HG03520 (cell line): ENCODE results near the gene MTOR.
"Not testable (repeated sequence)": the region's sequence is repeated elsewhere in the genome, so short reads cannot be mapped to it uniquely, and the experiment has no call there.

ENCODE experiments used
- ATAC-seq: cut with Tn5 transposase; IDR thresholded peaks from one replicate; pipeline ENCODE4 v1.9.1; 2021; ENCODE audit warnings: mild to moderate bottlenecking, moderate library complexity; ENCODE audit not compliant: unreplicated experiment

Gene MTOR

DNA sequence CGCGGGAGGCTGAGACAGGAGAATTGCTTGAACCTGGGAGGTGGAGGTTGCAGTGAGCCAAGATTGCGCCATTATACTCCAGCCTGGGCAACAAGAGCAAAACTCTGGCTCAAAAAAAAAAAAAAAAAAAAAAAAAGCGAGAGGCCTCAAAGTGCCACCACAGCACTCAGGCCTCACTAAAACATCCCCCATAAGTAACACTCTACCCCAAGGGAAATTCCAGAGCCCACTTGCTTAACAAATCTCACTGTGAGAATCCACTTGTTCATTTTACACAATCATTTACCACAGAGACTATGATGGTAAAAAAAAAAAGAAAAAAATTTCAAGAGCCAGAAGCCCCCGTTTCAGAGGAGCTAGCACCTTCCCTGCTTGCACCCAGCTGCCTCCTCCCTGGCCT, 136.4 kb downstream of the MTOR start:
- ATAC-seq = no peak

DNA sequence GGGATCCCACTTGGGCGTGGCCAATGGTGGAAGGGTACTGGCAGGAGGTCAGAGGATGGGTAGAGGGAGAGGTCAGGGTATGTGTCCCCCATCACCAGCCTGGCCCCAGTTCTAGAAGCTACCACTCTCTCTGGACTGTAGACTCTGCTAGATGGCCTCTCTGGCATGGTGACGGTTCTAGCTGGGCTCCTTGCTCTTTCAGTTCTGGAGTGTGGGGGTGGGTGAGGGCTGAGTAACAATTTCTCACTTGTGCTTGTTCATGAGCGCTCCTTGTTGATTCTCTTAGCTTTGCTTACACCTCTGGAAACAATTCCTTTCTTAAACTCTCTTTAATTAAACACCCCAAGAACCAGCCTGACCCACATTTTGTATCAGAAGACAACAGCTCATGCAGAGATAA, 137.4 kb downstream of the MTOR start:
- ATAC-seq = no peak

GRCh38 chr1:11116318-11116717, 146.0 kb downstream of the MTOR start:
- no peak for ATAC-seq

DNA sequence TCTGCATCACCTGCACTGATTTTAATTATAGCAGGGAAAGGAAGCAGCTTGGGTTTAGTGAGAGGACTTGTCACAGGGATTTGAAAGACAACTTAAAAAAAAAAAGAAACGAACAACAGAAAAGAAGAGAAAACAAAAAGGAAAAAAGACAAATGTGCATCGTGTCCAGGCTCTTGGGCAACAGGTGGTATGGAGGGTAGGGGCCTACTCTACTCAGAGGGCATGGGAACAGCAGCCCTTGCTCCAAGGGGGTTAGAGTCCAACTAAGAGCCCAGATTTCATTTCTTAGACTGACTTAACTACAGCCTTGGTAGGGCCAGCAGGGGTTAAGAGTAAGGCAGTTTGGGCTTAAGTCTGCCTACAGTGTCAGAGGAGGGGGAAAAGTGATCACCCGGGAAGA, 147.4 kb downstream of the MTOR start:
- ATAC-seq = no peak

DNA sequence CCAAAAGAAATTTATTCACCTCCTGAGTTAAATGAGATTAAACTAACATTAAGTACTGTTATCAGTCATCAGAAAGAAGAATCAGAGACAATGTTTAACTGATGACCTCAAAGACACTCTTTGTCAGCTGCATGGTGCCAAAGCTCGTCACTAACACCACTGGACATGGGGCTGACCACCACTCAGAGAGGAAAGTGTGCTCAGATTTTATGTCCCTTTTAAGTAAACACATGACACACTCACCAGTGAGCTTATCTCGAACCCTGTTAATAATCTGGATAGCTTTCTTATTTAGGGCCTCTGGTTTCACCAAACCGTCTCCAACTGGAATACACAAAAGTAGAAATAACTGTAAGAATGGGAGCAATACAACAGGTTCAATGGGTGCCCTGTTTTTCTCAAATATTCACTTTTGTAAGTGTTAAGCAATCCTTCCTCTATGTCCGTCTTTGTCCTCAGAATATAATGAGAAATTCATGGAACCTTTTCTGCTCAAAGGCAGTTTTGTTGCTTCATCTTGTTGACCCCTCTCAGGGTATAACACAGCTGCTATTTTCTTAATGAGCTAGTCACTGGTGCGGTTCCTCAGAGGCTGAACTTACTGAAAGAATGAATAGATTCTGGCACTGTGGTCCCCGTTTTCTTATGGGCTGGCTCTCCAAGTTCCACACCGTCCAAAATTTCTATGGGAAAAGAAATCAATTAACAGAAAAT, 153.1 kb downstream of the MTOR start:
- ATAC-seq = no peak

DNA sequence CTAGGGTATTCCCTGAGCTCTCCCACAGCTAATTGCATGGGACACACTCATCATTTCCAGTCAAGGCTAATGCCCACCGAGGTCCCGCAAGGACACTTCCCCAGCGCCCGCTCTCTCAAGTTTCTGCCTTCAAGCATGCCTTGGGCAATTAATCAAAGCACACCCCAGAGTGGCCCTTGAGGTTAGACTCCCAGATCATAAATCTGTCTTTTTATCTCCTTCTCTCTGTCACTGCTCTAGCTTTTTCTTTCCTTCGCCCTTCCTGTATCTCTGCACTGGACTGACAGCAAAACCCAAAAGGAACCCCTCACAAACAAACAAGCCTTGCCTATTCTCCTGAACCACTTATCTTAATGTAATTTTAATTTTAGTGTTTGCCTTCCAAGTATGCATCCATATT, 154.8 kb downstream of the MTOR start:
- no peak for ATAC-seq

DNA sequence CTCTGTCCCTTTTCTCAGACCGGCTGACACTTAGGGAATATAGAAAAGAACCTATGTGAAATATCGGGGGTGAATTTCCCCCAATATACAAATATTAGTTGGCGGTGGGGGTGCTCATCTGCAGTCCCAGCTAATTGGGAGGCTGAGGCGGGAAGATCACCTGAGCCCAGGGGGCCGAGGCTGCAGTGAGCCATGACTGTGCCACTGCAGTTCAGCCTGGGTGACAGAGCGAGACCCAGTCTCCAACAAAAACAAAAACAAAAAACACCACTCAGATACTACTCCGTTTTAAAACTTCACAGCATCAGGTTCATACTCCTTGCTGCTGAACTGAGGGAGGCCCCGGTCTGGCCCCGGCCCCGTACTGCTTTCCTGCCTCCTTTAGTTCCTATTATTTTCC, 156.8 kb downstream of the MTOR start:
- ATAC-seq = no peak

DNA sequence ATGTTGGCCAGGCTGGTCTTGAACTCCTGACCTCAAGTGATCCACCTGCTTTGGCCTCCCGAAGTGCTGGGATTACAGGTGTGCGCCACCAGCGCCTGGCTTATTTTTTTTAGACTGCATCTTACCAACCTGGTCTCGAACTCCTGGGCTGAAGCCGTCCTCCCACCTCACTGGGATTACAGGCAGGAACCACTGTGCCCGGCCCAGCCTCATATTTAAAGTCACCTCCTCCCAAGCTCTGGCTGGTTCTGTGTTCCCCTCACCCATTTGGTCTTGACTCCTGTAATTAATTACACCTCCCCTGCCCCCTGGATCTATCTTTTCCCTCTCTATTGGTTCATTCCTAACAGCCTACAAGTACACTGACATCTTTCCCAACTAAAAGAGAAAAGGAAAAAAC, 161.0 kb downstream of the MTOR start:
- no peak for ATAC-seq

DNA sequence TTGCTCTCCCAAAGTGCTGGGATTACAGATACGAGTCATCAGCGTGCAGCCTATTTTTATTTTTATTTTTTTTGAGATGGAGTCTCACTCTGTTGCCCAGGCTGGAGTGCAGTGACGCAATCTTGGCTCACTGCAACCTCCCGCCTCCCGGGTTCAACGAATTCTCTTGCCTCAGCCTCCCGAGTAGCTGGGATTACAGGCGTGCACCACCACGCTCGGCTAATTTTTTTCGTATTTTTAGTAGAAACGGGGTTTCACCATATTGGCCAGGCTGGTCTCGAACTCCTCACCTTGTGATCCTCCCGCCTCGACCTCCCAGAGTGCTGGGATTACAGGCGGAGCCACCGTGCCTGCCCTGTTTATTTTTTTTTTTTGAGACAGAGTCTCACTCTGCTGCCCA, 161.5 kb downstream of the MTOR start:
- not testable (repeated sequence) for ATAC-seq

DNA sequence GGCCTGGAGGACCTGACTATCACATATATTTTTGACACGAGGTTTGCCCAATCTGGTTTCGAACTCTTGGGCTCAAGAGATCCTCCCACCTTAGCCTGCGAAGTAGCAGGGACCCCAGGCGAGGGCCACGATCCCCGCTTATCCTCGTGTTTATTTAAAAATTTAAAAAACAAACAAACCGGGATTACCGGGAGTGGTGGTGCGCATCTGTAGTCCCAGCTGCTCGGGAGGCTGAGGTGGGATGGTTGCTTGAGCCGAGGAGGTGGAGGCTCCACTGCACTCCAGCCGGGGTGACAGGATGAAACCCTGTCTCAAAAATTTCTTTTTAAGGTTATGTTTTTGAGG, 162.2 kb downstream of the MTOR start:
- no peak for ATAC-seq

DNA sequence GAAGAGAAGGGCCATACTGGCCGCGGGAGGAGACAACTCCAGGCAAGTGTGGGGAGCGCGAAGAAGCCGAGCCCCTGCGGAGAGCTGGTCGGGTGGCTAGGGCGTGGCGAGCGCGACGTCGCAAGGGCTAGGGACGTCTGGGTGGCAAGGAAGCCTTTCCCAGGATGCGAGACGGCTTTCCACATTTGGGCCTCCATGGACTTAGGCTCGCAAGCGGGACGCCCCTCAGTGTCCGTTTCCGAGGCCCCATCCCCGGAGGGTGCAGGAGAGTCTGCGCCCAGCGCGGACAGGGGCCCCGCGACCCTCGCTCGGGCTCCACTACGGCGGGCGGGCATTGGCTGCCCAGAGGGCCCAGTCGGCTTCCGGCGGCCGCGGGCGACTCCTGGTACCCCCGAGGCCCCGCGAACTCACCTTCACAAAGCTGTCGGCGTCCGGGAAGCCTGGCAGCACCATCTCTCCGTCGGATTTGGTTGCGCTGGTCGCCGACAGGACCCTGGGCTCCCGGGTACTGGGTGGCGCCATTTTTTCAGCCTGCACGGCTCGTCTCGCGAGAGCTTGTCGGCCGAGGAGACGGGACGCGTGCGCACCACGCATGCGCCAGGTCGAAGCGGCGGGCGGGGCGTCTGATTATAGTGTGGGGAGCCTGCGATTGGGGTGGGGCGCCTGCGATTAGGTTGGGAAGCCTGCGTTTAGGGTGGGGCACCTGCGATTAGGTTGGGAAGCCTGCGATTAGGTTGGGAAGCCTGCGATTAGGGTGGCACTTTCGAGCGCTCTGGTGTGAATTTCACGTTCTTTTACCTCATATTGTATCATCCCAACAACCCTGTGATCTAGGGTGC, 162.8 kb downstream of the MTOR start, which contains the start of gene EXOSC10:
EXOSC10 (minus strand) TSS at position 560 of the 839 bp plus-strand sequence; CDS start at position 522, 38 bp downstream.
- ATAC-seq = peak; percentile 95

DNA sequence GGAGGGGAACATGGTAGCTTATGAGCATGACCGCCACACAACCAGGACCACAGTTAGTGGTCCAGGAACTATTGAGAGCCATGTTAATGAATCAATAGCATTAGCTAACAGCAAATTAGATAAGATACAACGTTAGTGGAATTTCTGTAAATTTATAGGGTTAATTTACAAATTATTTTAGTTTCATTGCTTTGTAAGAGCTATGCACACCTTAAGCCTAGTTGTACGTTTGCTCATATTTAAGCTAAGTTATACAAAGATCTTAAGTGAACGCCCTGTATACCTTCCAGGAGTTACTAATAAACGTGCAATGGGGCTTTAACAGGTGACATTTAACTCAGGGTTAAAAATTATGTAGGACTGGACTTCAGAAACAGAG, 163.4 kb downstream of the MTOR start:
- no peak for ATAC-seq

DNA sequence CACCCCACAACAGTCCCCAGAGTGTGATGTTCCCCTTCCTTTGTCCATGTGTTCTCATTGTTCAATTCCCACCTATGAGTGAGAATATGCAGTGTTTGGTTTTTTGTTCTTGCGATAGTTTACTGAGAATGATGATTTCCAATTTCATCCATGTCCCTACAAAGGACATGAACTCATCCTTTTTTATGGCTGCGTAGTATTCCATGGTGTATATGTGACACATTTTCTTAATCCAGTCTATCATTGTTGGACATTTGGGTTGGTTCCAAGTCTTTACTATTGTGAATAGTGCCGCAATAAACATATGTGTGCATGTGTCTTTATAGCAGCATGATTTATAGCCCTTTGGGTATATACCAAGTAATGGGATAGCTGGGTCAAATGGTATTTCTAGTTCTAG, 178.6 kb downstream of the MTOR start:
- not testable (repeated sequence) for ATAC-seq

DNA sequence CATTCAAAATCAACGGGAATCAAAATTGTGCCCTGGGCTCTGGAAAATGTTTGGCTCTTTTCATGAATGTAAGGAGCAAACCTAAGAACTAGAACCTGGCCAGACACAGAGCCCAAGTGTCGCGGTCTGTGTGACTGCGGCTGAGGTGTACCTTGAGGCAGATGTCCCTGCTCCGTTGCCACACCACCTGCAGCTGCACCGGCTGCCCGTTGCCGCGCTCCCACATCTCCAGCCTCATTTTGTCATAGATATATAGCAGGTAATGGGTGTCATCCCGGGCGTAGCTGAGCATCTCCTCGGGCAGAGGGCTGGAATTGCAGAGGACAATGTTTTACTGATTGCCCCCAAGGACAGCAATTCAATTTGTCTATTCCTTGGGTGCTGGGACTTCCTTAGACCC, 181.4 kb downstream of the MTOR start:
- no peak for ATAC-seq

DNA sequence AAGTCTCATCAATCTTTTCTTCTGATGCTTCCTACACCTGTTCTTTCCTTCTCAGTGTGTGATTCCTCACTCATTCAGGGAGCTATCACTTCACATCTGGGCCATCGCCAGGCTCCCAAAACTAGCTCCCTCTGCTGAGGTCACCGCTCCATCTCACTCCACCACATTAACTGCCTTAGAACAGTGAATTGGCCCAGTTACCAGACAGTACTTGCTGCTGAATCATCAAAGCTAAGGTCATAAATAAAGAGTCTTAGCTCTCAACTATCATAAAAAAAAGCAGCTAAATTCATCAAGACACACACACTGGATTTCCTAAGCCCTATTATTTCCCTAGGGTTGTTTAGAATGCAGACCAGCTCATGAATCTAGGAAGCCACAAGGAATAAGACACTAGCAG, 183.7 kb downstream of the MTOR start:
- ATAC-seq = no peak

DNA sequence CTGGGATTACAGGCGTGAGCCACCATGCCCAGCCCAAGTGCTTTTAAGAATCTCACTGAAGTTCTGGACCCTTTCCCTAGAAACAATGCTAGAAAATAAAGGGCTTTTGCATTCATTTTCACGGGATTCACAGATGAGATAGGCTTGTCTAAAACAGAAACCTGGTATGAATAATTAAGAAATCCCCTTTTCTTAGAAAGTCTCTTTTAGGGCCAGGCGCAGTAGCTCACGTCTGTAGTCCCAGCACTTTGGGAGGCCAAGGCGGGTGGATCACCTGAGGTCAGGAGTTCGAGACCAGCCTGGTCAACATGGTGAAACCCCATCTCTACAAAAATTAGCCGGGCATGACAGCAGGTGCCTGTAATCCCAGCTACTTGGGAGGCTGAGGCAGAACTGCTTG, 189.0 kb downstream of the MTOR start:
- ATAC-seq = not testable (repeated sequence)

DNA sequence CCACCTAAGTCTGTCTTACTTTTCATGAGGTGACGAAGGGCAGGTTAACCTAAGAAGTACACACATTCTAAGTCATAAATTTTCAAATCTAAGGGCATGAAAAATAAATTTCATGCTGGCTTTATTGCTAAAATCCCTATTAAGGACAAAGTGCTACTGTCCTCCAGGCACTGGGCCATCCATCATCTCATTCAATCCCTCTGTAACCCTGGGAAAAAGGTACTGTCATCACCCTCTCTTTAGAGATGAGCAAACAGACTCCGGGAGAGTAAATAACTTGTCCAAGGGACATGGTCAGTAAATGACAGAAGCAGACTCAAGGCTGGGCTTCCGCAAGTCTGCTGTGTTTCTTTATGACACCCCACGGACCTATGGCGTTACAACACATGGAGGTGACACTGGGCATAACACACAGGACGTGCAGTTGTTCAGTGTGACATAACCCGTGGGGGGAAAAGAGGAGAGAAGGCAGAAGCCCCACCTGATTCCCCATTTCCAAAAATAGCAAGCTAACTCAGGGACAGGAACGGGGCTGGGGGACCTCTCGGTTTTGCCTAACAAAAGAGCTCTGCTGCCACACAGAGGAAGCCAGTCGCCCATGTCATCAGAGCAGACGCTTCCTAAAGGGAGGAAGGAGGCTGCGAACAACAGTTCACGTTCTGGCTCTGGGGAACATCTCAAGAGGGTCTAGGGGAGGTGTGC, 190.0 kb downstream of the MTOR start:
- ATAC-seq = no peak

DNA sequence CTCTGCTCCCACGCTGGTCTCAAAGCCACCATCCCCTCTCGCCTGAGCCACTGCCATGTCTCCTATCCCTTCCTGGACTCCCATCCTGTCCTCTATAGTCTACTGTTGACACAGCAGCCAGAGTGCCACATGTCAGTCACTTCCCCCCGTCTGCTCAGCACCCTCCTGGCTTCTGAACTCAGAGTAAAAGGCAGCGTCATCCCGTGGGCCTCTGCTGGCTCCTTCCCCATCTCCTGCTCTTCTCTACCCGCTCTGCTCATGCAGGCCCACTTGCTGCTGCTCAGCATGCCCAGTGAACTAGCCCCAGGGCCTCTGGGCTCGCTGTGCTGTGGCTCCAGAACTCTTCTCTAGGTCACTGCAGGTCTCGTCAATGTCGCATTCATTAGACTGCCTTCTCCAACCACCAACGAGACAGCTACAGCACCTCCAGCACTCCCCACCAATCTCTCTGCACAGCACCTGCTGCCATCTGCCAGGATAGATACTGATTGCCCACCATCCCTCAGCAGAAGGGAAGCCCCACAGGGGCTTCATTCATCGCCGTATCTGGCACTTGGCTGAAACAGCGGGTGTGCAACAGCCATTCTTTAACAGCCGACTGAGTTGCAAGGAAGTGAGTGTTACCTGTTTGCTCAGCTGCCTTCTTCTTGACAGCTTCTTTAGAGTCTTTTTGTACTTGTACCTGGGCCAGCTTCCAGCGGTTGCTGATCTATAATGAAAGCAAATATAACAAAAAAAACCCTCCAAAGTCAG, 190.7 kb downstream of the MTOR start:
- ATAC-seq = no peak

GRCh38 chr1:11070876-11071275, 191.5 kb downstream of the MTOR start:
- ATAC-seq = no peak

DNA sequence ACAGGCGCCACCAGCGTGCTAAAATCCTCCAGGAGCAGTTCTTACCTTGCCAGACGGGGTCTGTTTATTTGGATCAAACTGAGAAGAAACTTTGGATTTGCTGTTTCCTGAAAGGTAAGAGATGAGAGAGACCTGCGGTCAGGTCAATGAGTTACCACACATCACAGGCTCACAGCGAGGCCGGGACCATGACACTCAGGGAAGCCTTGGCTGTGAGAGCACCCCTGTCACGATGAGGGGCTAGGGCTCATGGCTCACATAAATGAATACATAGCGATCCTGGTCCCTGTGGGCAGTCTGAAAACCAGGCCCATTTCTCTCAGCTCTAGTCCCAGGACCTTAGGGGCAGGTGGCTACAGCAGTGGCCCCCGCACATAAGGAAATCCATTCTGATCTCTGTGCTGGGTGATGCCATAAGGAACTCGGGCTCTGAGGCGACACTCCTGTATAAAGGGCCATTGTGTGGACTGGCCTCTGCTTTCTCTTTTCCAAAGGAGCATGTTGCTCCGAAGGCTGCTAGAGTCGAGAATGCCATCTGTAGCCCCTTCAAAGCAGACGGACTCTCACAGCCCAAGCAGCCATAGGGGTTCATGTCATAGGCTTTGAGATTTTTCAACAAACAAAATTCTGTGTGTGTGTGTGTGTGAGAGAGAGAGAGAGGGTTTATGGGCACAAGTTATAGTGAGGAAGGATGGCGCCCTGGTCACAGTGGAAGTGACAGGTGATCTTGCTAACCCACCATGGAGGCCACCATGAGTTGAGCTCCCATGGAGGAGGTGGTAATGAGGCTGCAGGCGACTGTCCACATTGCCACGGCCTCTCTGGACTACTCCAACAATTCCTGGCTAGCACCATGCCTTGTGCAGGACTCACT, 193.5 kb downstream of the MTOR start:
- ATAC-seq = no peak
